ENCODE data around the gene PEPD. TPM values are rescaled to one million over a fixed set of nuclear protein-coding genes. Genes with fewer than 3 reads are reported as not detected.

Gene PEPD
- total RNA-seq, 1 experiment from 2014 or later = 116 TPM

DNA sequence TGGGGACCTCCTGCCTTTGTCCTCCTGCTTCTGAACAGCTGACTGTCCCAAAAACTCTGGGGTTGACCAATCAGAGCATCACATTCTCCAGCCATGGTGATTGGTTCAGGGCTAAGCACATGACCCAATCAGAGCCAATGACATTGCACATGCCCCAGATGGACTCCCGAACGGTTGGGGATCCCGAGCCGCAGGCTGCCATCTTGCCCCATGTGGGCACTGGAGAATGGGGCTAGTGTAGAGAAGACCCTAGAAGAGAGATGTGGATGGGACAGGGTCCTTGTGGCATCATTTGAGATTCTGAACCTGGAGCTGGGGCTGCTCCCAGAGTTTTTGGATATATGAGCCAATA is 31.3 kb upstream of the PEPD start:
- Histone ChIP-seq H3K27me3 (replicated peaks; ENCODE audit: control insufficient read depth, insufficient read depth, low read length) (no peaks in the 10 kb centered on the region), H3K4me1 (no peaks in the 10 kb centered on the region), H3K36me3 (ENCODE audit: control insufficient read depth, insufficient read depth, low read length) (no peaks in the 10 kb centered on the region), H3K4me3 (ENCODE audit: low read depth, low read length) (no peak overlapping the region), H3K9me3 (no peaks in the 10 kb centered on the region)
- no TSS peak for BruUV-seq (replicated peaks)
- Mint-ChIP-seq H3K27ac (ENCODE audit: unreplicated experiment) (no peak overlapping the region), H3K4me3 (ENCODE audit: unreplicated experiment) (no peak overlapping the region), H3K36me3 (ENCODE audit: insufficient read depth, unreplicated experiment) (no peaks in the 10 kb centered on the region), H3K27me3 (ENCODE audit: insufficient read depth, unreplicated experiment) (peaks cover 24% of the 10 kb centered on the region), H3K9me3 (ENCODE audit: unreplicated experiment) (no peaks in the 10 kb centered on the region), H3K4me1 (ENCODE audit: low read depth, unreplicated experiment) (no peaks in the 10 kb centered on the region)
- intact Hi-C loops (cut with micrococcal nuclease; ENCODE audit: unreplicated experiment) = no loop called here
- TF ChIP-seq, protein P1, sequence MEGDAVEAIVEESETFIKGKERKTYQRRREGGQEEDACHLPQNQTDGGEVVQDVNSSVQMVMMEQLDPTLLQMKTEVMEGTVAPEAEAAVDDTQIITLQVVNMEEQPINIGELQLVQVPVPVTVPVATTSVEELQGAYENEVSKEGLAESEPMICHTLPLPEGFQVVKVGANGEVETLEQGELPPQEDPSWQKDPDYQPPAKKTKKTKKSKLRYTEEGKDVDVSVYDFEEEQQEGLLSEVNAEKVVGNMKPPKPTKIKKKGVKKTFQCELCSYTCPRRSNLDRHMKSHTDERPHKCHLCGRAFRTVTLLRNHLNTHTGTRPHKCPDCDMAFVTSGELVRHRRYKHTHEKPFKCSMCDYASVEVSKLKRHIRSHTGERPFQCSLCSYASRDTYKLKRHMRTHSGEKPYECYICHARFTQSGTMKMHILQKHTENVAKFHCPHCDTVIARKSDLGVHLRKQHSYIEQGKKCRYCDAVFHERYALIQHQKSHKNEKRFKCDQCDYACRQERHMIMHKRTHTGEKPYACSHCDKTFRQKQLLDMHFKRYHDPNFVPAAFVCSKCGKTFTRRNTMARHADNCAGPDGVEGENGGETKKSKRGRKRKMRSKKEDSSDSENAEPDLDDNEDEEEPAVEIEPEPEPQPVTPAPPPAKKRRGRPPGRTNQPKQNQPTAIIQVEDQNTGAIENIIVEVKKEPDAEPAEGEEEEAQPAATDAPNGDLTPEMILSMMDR (IDR thresholded peaks at IDR 0.05; ENCODE audit: insufficient read depth in 1 of 2, low read depth in 1 of 2, low read length in 1 of 2, severe bottlenecking in 1 of 2, unreplicated experiment in 1 of 2) = no peak
- CTCF ChIA-PET = no interaction called here
- POLR2A ChIA-PET = no interaction called here
- no peak for DNase-seq

DNA sequence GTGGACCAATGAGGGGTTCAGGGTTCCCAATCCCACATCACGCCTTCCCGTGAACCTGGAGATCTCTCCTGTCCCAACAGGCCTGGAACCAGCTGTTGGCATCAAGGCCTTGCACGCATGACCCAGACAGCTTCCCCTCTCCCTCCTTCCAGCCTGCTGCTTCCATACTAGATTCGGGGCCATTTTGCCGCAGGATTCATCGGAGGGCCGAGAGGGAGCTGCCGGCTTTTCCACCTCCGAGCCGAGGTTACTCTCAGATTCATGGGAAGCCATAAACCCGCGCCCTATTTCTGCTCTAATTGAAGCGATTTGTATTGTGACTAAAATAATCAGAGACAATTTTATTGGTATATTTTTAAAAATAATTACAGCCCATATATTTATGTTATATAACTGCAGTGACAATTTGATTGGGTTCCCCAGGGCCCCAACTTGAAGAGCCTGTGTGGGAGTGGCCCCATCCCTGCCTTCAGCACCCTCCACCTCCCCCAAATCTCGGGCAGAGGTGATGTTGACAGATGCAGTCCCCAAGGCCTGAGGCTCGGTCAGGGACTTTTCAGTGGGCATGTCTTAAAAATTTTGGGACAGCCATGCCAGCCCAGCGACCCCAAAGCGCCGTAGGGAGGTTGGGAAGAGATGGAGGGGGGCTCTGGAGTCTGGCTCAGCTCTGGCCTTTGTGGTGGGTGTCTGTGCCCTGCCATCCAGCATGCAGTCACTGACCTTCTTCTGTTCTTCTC is 30.8 kb upstream of the PEPD start:
- no peaks in the 10 kb centered on the region for H3K36me3 Mint-ChIP-seq (ENCODE audit: insufficient read depth, unreplicated experiment)
- Histone ChIP-seq H3K27me3 (replicated peaks; ENCODE audit: control insufficient read depth, insufficient read depth, low read length) (no peaks in the 10 kb centered on the region), H3K9me3 (no peaks in the 10 kb centered on the region), H3K4me3 (ENCODE audit: low read depth, low read length) (no peak overlapping the region), H3K36me3 (ENCODE audit: control insufficient read depth, insufficient read depth, low read length) (no peaks in the 10 kb centered on the region), H3K4me1 (no peaks in the 10 kb centered on the region)
- H3K4me3 Mint-ChIP-seq (ENCODE audit: unreplicated experiment) = no peak overlapping the region
- no peak overlapping the region for H3K27ac Mint-ChIP-seq (ENCODE audit: unreplicated experiment)
- POLR2A ChIA-PET = no interaction called here
- CTCF ChIA-PET = no interaction called here
- TF ChIP-seq, protein P1 (IDR thresholded peaks at IDR 0.05; ENCODE audit: insufficient read depth in 1 of 2, low read depth in 1 of 2, low read length in 1 of 2, severe bottlenecking in 1 of 2, unreplicated experiment in 1 of 2) = no peak
- DNase-seq = no peak
- no peaks in the 10 kb centered on the region for H3K4me1 Mint-ChIP-seq (ENCODE audit: low read depth, unreplicated experiment)
- no TSS peak for BruUV-seq (replicated peaks)
- H3K27me3 Mint-ChIP-seq (ENCODE audit: insufficient read depth, unreplicated experiment) = peaks cover 20% of the 10 kb centered on the region
- intact Hi-C loops (cut with micrococcal nuclease; ENCODE audit: unreplicated experiment) = no loop called here
- H3K9me3 Mint-ChIP-seq (ENCODE audit: unreplicated experiment) = no peaks in the 10 kb centered on the region

DNA sequence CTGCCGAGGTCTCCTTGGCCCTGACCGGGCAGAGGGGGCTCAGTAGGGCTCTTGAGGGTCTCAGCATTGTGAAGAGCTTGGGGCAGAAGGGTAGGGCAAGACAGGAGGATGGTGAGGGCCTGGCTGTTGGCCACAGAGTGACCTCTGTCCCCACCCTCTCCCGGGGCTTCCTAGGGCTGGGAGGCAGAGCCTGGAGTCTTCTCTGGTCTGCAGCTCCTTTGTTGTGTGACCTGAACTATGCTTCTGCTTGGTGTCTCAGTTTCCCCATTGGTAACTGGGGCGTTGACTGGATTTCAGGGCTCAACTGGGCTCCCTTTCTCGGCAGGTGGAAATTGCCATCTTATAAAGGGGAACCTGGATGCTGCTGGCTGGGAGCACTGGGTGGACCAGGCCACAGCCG is 30.1 kb upstream of the PEPD start:
- no peaks in the 10 kb centered on the region for H3K36me3 ChIP-seq (ENCODE audit: control insufficient read depth, insufficient read depth, low read length)
- ChIA-PET POLR2A (no interaction called here), CTCF (no interaction called here)
- Mint-ChIP-seq H3K4me1 (ENCODE audit: low read depth, unreplicated experiment) (no peaks in the 10 kb centered on the region), H3K27ac (ENCODE audit: unreplicated experiment) (no peak overlapping the region), H3K36me3 (ENCODE audit: insufficient read depth, unreplicated experiment) (no peaks in the 10 kb centered on the region), H3K4me3 (ENCODE audit: unreplicated experiment) (no peak overlapping the region), H3K9me3 (ENCODE audit: unreplicated experiment) (no peaks in the 10 kb centered on the region), H3K27me3 (ENCODE audit: insufficient read depth, unreplicated experiment) (peaks cover 20% of the 10 kb centered on the region)
- H3K27me3 ChIP-seq (replicated peaks; ENCODE audit: control insufficient read depth, insufficient read depth, low read length) = no peaks in the 10 kb centered on the region
- no peak overlapping the region for H3K4me3 ChIP-seq (ENCODE audit: low read depth, low read length)
- no peaks in the 10 kb centered on the region for H3K4me1 ChIP-seq
- intact Hi-C loops (cut with micrococcal nuclease; ENCODE audit: unreplicated experiment) = no loop called here
- TF ChIP-seq, protein P1 (IDR thresholded peaks at IDR 0.05; ENCODE audit: insufficient read depth in 1 of 2, low read depth in 1 of 2, low read length in 1 of 2, severe bottlenecking in 1 of 2, unreplicated experiment in 1 of 2) = no peak
- no TSS peak for BruUV-seq (replicated peaks)
- H3K9me3 ChIP-seq = no peaks in the 10 kb centered on the region
- DNase-seq = no peak
